ENCODE results near the gene HDAC5.
"Not testable (repeated sequence)": the region's sequence is repeated elsewhere in the genome, so short reads cannot be mapped to it uniquely, and the experiment has no call there.

The HDAC5 gene

GRCh38 chr17:44066204-44066930 lies 57.1 kb downstream of the HDAC5 start, which contains the start of gene LSM12:
Gene LSM12 (minus strand): TSS chr17:44066671. CDS start chr17:44066587, 84 bp downstream.
- DNase-seq, result peak; percentile 91

GRCh38 chr17:44065668-44066203 lies 57.7 kb downstream of the HDAC5 start:
- DNase-seq, result no peak

GRCh38 chr17:44063704-44064639 lies 59.5 kb downstream of the HDAC5 start:
- DNase-seq, result no peak

- no peak for DNase-seq
These were observed 60.6 kb downstream of the HDAC5 start for GRCh38 chr17:44062871-44063270.

GRCh38 chr17:44061446-44061845 lies 62.0 kb downstream of the HDAC5 start:
- no peak for DNase-seq

- DNase-seq, result no peak
These were observed 64.1 kb downstream of the HDAC5 start for GRCh38 chr17:44059101-44059892.

- no peak for DNase-seq
These were observed 70.1 kb downstream of the HDAC5 start for GRCh38 chr17:44053125-44053872.

GRCh38 chr17:44049294-44050060 lies 74.0 kb downstream of the HDAC5 start:
- no peak for DNase-seq

GRCh38 chr17:44046893-44047292 lies 76.5 kb downstream of the HDAC5 start:
- DNase-seq, result not testable (repeated sequence)

- DNase-seq, result no peak
These were observed 78.0 kb downstream of the HDAC5 start for GRCh38 chr17:44045486-44045885.

- DNase-seq, result no peak
These were observed 79.4 kb downstream of the HDAC5 start for GRCh38 chr17:44044071-44044470.

- no peak for DNase-seq
These were observed 80.2 kb downstream of the HDAC5 start for GRCh38 chr17:44043272-44043696.

GRCh38 chr17:44039829-44040635 lies 83.4 kb downstream of the HDAC5 start:
- DNase-seq, result no peak

- no peak for DNase-seq
These were observed 84.8 kb downstream of the HDAC5 start for GRCh38 chr17:44038604-44039011.

GRCh38 chr17:44037471-44037870 lies 86.0 kb downstream of the HDAC5 start:
- no peak for DNase-seq

GRCh38 chr17:44034688-44035087 lies 88.8 kb downstream of the HDAC5 start:
- not testable (repeated sequence) for DNase-seq

- DNase-seq, result no peak
These were observed 89.5 kb downstream of the HDAC5 start for GRCh38 chr17:44033861-44034408.

GRCh38 chr17:44030482-44030881 lies 93.0 kb downstream of the HDAC5 start:
- no peak for DNase-seq

GRCh38 chr17:44029736-44030135 lies 93.7 kb downstream of the HDAC5 start:
- no peak for DNase-seq

Measured in DMS153 (cell line).